HCT116 (cell line): ENCODE results near the gene RAI1. TPM values are rescaled to one million over a fixed set of nuclear protein-coding genes. Genes with fewer than 3 reads are reported as not detected.

ENCODE experiments used
- ATAC-seq: fragments of 200-7000 bp; cut with Tn5 transposase; 2 replicates; pipeline ENCODE4 v1.9.1; 2020; ENCODE audit warnings: mild to moderate bottlenecking, moderate library complexity
- BruUV-seq: library from RNA; stranded (reverse); fragments of 400-500 nt; replicated peaks from 2 replicates; lab custom pipeline; 2021; lab: Mats Ljungman, UMichigan
- CTCF ChIA-PET: fragments of 300-600 bp; sonication (Branson Sonifier 250); formaldehyde crosslinking; loops from one replicate; lab custom pipeline; 2021; ENCODE audit warnings: antibody characterized with exemption; lab: Charles Lee
- POLR2A ChIA-PET: fragments of 300-600, 350-600 bp; sonication (Branson Sonifier 250); formaldehyde crosslinking; loops from one replicate; lab custom pipeline; 2021; ENCODE audit warnings: antibody characterized with exemption; lab: Charles Lee
- RAD21 ChIA-PET, 2 experiments: fragments of 300-600 bp; sonication (Branson Sonifier 250); formaldehyde crosslinking; loops; one replicate each; lab custom pipeline; 2023; ENCODE audit warnings: low total read pairs in 2 of 2; ENCODE audit not compliant: uncharacterized antibody in 2 of 2, unreplicated experiment in 2 of 2, low non-redundant PET in 1 of 2; lab: Charles Lee
- DNase-seq: peaks from one replicate; pipeline ENCODE4 v3.0.0-alpha.2; 2010; ENCODE audit warnings: low read depth, low spot score
- H2AFZ ChIP-seq: fragments of 200-600 bp; shearing (Covaris generic), sonication (generic); 2 replicates; pipeline ENCODE4 v1.6.1; 2017; ENCODE audit warnings: low read depth, mixed run types, mixed read lengths, antibody characterized with exemption, low read length; ENCODE audit not compliant: poor library complexity, severe bottlenecking
- H3K27ac ChIP-seq: 2 replicates; pipeline ENCODE4 v1.5.1; 2012; ENCODE audit warnings: low read depth, low read length
- H3K27me3 ChIP-seq: fragments of 200-600 bp; sonication (generic); 2 replicates; pipeline ENCODE4 v1.6.1; 2016; ENCODE audit warnings: mixed run types, low read length, mixed read lengths; ENCODE audit not compliant: insufficient read depth
- H3K36me3 ChIP-seq, 2 experiments: fragments of 200-500 bp in 1 of 2; fragments of 200-600 bp in 1 of 2; sonication (Bioruptor generic) in 1 of 2; sonication (generic) in 1 of 2; 2 replicates each; pipeline versions ENCODE4 v1.5.1 to v1.6.1; 2014 to 2016; ENCODE audit warnings: low read length in 2 of 2, inconsistent platforms in 1 of 2, mixed read lengths in 1 of 2, mixed run types in 1 of 2; ENCODE audit not compliant: insufficient read depth in 2 of 2, control insufficient read depth in 1 of 2
- H3K4me1 ChIP-seq, 2 experiments: fragments of 200-600 bp in 1 of 2; sonication (generic) in 1 of 2; 2 replicates each; pipeline versions ENCODE4 v1.5.1 to v1.6.1; 2012 to 2017; ENCODE audit warnings: low read length in 2 of 2, inconsistent platforms in 1 of 2, mild to moderate bottlenecking in 1 of 2, mixed read lengths in 1 of 2, mixed run types in 1 of 2, moderate library complexity in 1 of 2; ENCODE audit not compliant: insufficient read depth in 2 of 2, control insufficient read depth in 1 of 2
- H3K4me2 ChIP-seq: fragments of 200-600 bp; sonication (generic); 2 replicates; pipeline ENCODE4 v1.6.1; 2017; ENCODE audit warnings: mixed run types, low read length, mixed read lengths
- H3K4me3 ChIP-seq, 2 experiments: fragments of 200-600 bp in 1 of 2; sonication (generic) in 1 of 2; replicated peaks in 1 of 2; 2 replicates each; pipeline ENCODE4 v1.5.1; 2011 to 2016; ENCODE audit warnings: low read length in 2 of 2, control low read depth in 1 of 2, low read depth in 1 of 2, mild to moderate bottlenecking in 1 of 2, mixed read lengths in 1 of 2, mixed run types in 1 of 2
- H3K79me2 ChIP-seq: fragments of 200-600 bp; sonication (generic); 2 replicates; pipeline ENCODE4 v1.6.1; 2017; ENCODE audit warnings: mild to moderate bottlenecking, mixed run types, low read length, moderate library complexity, mixed read lengths; ENCODE audit not compliant: insufficient read depth
- H3K9ac ChIP-seq: fragments of 200-600 bp; sonication (generic); 2 replicates; pipeline ENCODE4 v1.6.1; 2016; ENCODE audit warnings: low read length, mixed read lengths
- H3K9me2 ChIP-seq: fragments of 200-600 bp; sonication (generic), shearing (Covaris generic); 2 replicates; pipeline ENCODE4 v1.6.1; 2017; ENCODE audit warnings: mixed run types, mild to moderate bottlenecking, moderate library complexity; ENCODE audit not compliant: insufficient read depth
- H3K9me3 ChIP-seq, 2 experiments: fragments of 200-500 bp in 1 of 2; fragments of 200-600 bp in 1 of 2; sonication (Bioruptor generic) in 1 of 2; sonication (generic) in 1 of 2; 2 replicates each; pipeline ENCODE4 v1.6.1; 2014 to 2017; ENCODE audit warnings: low read length in 2 of 2, mixed read lengths in 2 of 2, inconsistent platforms in 1 of 2, low read depth in 1 of 2, mild to moderate bottlenecking in 1 of 2, mixed run types in 1 of 2, moderate library complexity in 1 of 2; ENCODE audit not compliant: control insufficient read depth in 1 of 2, insufficient read depth in 1 of 2
- H4K20me1 ChIP-seq: fragments of 200-600 bp; sonication (generic), shearing (Covaris generic); 2 replicates; pipeline ENCODE4 v1.6.1; 2017; ENCODE audit warnings: mixed run types, mild to moderate bottlenecking, moderate library complexity; ENCODE audit not compliant: insufficient read depth
- ELF1 ChIP-seq: IDR thresholded peaks from 2 replicates; pipeline ENCODE4 v1.6.1; 2012; ENCODE audit warnings: low read depth, borderline replicate concordance
- EZH2phosphoT487 ChIP-seq: fragments of 200-600 bp; IDR thresholded peaks from 2 replicates; pipeline ENCODE4 v1.6.1; 2018; ENCODE audit warnings: antibody characterized with exemption, borderline replicate concordance
- FOSL1 ChIP-seq: IDR thresholded peaks from 2 replicates; pipeline ENCODE4 v1.6.1; 2012; ENCODE audit warnings: low read depth
- POLR2A ChIP-seq: IDR thresholded peaks from 2 replicates; pipeline ENCODE4 v1.7.0; 2011; ENCODE audit warnings: borderline replicate concordance; ENCODE audit not compliant: insufficient read depth, insufficient read length; ENCODE audit errors: extremely low read depth
- RAD21 ChIP-seq: IDR thresholded peaks from 2 replicates; pipeline ENCODE4 v1.6.1; 2012; ENCODE audit warnings: low read depth, mild to moderate bottlenecking
- TCF7L2 ChIP-seq: IDR thresholded peaks from 2 replicates; pipeline ENCODE4 v1.7.0; 2011; ENCODE audit warnings: borderline replicate concordance, inconsistent platforms; ENCODE audit not compliant: insufficient read depth, insufficient read length; ENCODE audit errors: extremely low read depth
- ZBTB33 ChIP-seq: IDR thresholded peaks from 2 replicates; pipeline ENCODE4 v1.6.1; 2011; ENCODE audit warnings: mild to moderate bottlenecking, low read length, moderate library complexity; ENCODE audit not compliant: insufficient replicate concordance; ENCODE audit errors: extremely low read depth
- ZNF274 ChIP-seq: fragments of 200-500 bp; sonication (Bioruptor generic); IDR thresholded peaks from 2 replicates; pipeline ENCODE4 v1.6.1; 2014; ENCODE audit warnings: mild to moderate bottlenecking, low read depth, low read length, inconsistent platforms
- intact Hi-C: fragments of 100-400 bp; cut with micrococcal nuclease; formaldehyde crosslinking; loops from 2 replicates; pipeline ENCODE4 v1.10.0; 2022
- total RNA-seq: library from RNA; stranded (reverse); gene quantifications from one replicate; pipeline ENCODE4 v1.2.1, GENCODE V29; 2021; ENCODE audit not compliant: unreplicated experiment
- TF ChIP-seq, protein P1 (sequence below), 3 experiments: fragments of 200-600 bp in 1 of 3; sonication (generic) in 1 of 3; IDR thresholded peaks in 2 of 3; conservative IDR thresholded peaks in 1 of 3; 2 replicates each; pipeline ENCODE4 v1.5.1; 2012 to 2017; ENCODE audit warnings: low read depth in 2 of 3, low read length in 2 of 3, antibody characterized with exemption in 1 of 3, borderline replicate concordance in 1 of 3, control low read depth in 1 of 3, mild to moderate bottlenecking in 1 of 3, mixed read lengths in 1 of 3, mixed run types in 1 of 3, moderate library complexity in 1 of 3; ENCODE audit not compliant: insufficient read depth in 1 of 3

RAI1 gene
- total RNA-seq, 1 experiment from 2014 or later = 38.5 TPM

- Histone ChIP-seq H3K4me2 (no peak overlapping the region), H3K4me1 (peaks cover 12 to 32% of the 10 kb centered on the region in 2 experiments), H2AFZ (no peak overlapping the region), H3K4me3 (no peak overlapping the region), H3K9me2 (no peaks in the 10 kb centered on the region), H3K36me3 (no peaks in the 10 kb centered on the region), H3K79me2 (no peaks in the 10 kb centered on the region), H4K20me1 (no peaks in the 10 kb centered on the region), H3K27me3 (no peaks in the 10 kb centered on the region), H3K9ac (no peak overlapping the region), H3K9me3 (no peaks in the 10 kb centered on the region), H3K27ac (no peak overlapping the region)
- intact Hi-C loops = no loop called here
- ChIA-PET POLR2A (no interaction called here), RAD21 (no interaction called here), CTCF (no interaction called here)
- no TSS peak for BruUV-seq
- DNase-seq = no peak
- no peak for ATAC-seq
- TF ChIP-seq ZBTB33 (no peak), ELF1 (no peak), RAD21 (no peak), ZNF274 (no peak), POLR2A (no peak), FOSL1 (no peak), EZH2phosphoT487 (no peak), TCF7L2 (no peak)
- TF ChIP-seq, protein P1, sequence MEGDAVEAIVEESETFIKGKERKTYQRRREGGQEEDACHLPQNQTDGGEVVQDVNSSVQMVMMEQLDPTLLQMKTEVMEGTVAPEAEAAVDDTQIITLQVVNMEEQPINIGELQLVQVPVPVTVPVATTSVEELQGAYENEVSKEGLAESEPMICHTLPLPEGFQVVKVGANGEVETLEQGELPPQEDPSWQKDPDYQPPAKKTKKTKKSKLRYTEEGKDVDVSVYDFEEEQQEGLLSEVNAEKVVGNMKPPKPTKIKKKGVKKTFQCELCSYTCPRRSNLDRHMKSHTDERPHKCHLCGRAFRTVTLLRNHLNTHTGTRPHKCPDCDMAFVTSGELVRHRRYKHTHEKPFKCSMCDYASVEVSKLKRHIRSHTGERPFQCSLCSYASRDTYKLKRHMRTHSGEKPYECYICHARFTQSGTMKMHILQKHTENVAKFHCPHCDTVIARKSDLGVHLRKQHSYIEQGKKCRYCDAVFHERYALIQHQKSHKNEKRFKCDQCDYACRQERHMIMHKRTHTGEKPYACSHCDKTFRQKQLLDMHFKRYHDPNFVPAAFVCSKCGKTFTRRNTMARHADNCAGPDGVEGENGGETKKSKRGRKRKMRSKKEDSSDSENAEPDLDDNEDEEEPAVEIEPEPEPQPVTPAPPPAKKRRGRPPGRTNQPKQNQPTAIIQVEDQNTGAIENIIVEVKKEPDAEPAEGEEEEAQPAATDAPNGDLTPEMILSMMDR (IDR thresholded peaks at IDR 0.05 in 2 of 3, conservative IDR thresholded peaks at IDR 0.05 in 1 of 3; ENCODE audit: borderline replicate concordance in 1 of 3, insufficient read depth in 1 of 3, low read depth in 2 of 3, low read length in 2 of 3) = no peak
These were observed 12.9 kb upstream of the RAI1 start for GRCh38 chr17:17668358-17668757.
